Measurements from ENCODE around the gene LPCAT4. TPM values are rescaled to one million over a fixed set of nuclear protein-coding genes. Genes with fewer than 3 reads are reported as not detected.

LPCAT4 gene
- total RNA-seq, 1 experiment from 2014 or later: 77.1 TPM

DNA sequence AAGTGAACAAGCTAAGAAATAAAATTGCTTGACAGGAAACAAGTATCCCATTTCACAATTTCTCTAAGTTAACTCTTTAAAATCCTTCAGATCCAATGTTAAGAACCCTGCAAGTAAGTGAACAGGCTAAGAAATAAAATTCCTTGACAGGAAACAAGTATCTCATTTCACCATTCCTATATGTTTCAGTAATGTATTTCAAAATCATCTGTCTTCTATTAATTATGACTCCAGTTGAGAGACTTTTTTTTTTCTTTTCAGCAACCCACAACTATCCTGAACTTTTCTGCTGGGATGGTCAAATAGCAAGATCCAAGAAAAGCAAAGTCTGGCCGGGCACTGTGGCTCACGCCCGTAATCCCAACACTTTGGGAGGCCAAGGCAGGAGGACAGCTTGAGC, 27.1 kb downstream of the LPCAT4 start:
- Histone ChIP-seq H3K36me3 (ENCODE audit: control insufficient read depth in 1 of 2, insufficient read depth in 2 of 2, low read length in 2 of 2) (peaks cover 20 to 32% of the 10 kb centered on the region in 2 experiments), H3K9me3 (ENCODE audit: control insufficient read depth in 1 of 2, insufficient read depth in 1 of 2, low read depth in 1 of 2, low read length in 2 of 2) (no peaks in the 10 kb centered on the region), H3K4me2 (ENCODE audit: low read length) (no peak overlapping the region), H3K79me2 (ENCODE audit: insufficient read depth, low read length) (peaks cover 41% of the 10 kb centered on the region), H3K27me3 (ENCODE audit: insufficient read depth, low read length) (no peaks in the 10 kb centered on the region), H3K27ac (ENCODE audit: low read depth, low read length) (no peak overlapping the region), H3K9ac (ENCODE audit: low read length) (no peak overlapping the region), H3K9me2 (ENCODE audit: insufficient read depth) (no peaks in the 10 kb centered on the region), H3K4me1 (ENCODE audit: control insufficient read depth in 1 of 2, insufficient read depth in 2 of 2, low read length in 2 of 2) (peaks cover 10 to 35% of the 10 kb centered on the region in 2 experiments; a peak in 3 of 4 replicates), H3K4me3 (replicated peaks in 1 of 2; ENCODE audit: low read depth in 1 of 2, low read length in 2 of 2) (no peak overlapping the region), H4K20me1 (ENCODE audit: insufficient read depth) (no peaks in the 10 kb centered on the region), H2AFZ (ENCODE audit: low read depth, low read length, poor library complexity, severe bottlenecking) (no peak overlapping the region)
- TF ChIP-seq EZH2 (IDR thresholded peaks at IDR 0.05) (no peak), JUND (IDR thresholded peaks at IDR 0.05) (no peak), CEBPB (IDR thresholded peaks at IDR 0.05; ENCODE audit: low read depth) (no peak), YY1 (IDR thresholded peaks at IDR 0.05; ENCODE audit: extremely low read depth, insufficient replicate concordance, low read depth, low read length) (no peak), EZH2phosphoT487 (IDR thresholded peaks at IDR 0.05; ENCODE audit: borderline replicate concordance) (no peak), ZFX (IDR thresholded peaks at IDR 0.05) (no peak)
- TF ChIP-seq, protein P1, sequence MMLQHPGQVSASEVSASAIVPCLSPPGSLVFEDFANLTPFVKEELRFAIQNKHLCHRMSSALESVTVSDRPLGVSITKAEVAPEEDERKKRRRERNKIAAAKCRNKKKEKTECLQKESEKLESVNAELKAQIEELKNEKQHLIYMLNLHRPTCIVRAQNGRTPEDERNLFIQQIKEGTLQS (IDR thresholded peaks at IDR 0.05): no peak
- TF ChIP-seq, protein P2, sequence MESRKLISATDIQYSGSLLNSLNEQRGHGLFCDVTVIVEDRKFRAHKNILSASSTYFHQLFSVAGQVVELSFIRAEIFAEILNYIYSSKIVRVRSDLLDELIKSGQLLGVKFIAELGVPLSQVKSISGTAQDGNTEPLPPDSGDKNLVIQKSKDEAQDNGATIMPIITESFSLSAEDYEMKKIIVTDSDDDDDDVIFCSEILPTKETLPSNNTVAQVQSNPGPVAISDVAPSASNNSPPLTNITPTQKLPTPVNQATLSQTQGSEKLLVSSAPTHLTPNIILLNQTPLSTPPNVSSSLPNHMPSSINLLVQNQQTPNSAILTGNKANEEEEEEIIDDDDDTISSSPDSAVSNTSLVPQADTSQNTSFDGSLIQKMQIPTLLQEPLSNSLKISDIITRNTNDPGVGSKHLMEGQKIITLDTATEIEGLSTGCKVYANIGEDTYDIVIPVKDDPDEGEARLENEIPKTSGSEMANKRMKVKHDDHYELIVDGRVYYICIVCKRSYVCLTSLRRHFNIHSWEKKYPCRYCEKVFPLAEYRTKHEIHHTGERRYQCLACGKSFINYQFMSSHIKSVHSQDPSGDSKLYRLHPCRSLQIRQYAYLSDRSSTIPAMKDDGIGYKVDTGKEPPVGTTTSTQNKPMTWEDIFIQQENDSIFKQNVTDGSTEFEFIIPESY (IDR thresholded peaks at IDR 0.05; ENCODE audit: extremely low read depth, insufficient replicate concordance, low read length): no peak
- ATAC-seq (no peak), DNase-seq (ENCODE audit: low read depth, low spot score) (no peak)
- POLR2A ChIA-PET: no interaction called here
- intact Hi-C loops (cut with micrococcal nuclease): loop anchor here (5.0 kb wide), 1 partner anchor 103 kb away; no protein-coding TSS in a partner anchor
- CTCF ChIA-PET: interaction anchor here (0.8 kb wide), 1 partner anchor 28 kb away, joined by 4 read pairs; the partner anchor contains the start of gene LPCAT4
- RAD21 ChIA-PET (ENCODE audit: low non-redundant PET in 1 of 2, low total read pairs in 2 of 2, uncharacterized antibody in 2 of 2, unreplicated experiment in 2 of 2): no interaction called here
- no TSS peak for BruUV-seq (replicated peaks)
